MM.1S (cell line): ENCODE data around the gene SSUH2.
A peak's percentile ranks its signal among the peaks of the same experiment; 100 is the strongest.

Source experiments
- DNase-seq: peaks from one replicate; pipeline ENCODE4 v3.0.0-alpha.2; 2015
- H2AFZ ChIP-seq: fragments of 300-600 bp; sonication (generic); 2 replicates; pipeline ENCODE4 v1.6.0; 2016; ENCODE audit warnings: antibody characterized with exemption, low read length
- H3F3A ChIP-seq: fragments of 300-600 bp; sonication (generic); 2 replicates; pipeline ENCODE4 v1.6.1; 2016; ENCODE audit warnings: mild to moderate bottlenecking, antibody characterized with exemption, low read length, moderate library complexity, mixed read lengths; ENCODE audit not compliant: insufficient read depth
- H3K27ac ChIP-seq: fragments of 300-600 bp; sonication (generic); 2 replicates; pipeline ENCODE4 v1.5.1; 2016; ENCODE audit warnings: mild to moderate bottlenecking, low read length
- H3K27me3 ChIP-seq: fragments of 300-600 bp; sonication (generic); replicated peaks from 2 replicates; pipeline ENCODE4 v1.6.0; 2016; ENCODE audit warnings: low read length; ENCODE audit not compliant: insufficient read depth
- H3K36me3 ChIP-seq: fragments of 300-600 bp; sonication (generic); replicated peaks from 2 replicates; pipeline ENCODE4 v1.6.1; 2016; ENCODE audit warnings: mild to moderate bottlenecking, low read length, mixed read lengths; ENCODE audit not compliant: insufficient read depth
- H3K4me1 ChIP-seq: fragments of 300-600 bp; sonication (generic); 2 replicates; pipeline ENCODE4 v1.6.1; 2016; ENCODE audit warnings: low read length, mixed read lengths
- H3K4me2 ChIP-seq: fragments of 300-600 bp; sonication (generic); 2 replicates; pipeline ENCODE4 v1.6.0; 2016; ENCODE audit warnings: low read depth, low read length
- H3K4me3 ChIP-seq: fragments of 300-600 bp; sonication (generic); 2 replicates; pipeline ENCODE4 v1.5.1; 2016; ENCODE audit warnings: low read length, mixed read lengths
- H3K79me2 ChIP-seq: fragments of 300-600 bp; sonication (generic); 2 replicates; pipeline ENCODE4 v1.6.1; 2016; ENCODE audit warnings: mixed run types, low read length, mixed read lengths
- H3K9ac ChIP-seq: fragments of 300-600 bp; sonication (generic); 2 replicates; pipeline ENCODE4 v1.6.1; 2016; ENCODE audit warnings: low read length, mixed read lengths
- H3K9me2 ChIP-seq: fragments of 300-600 bp; sonication (generic); replicated peaks from 2 replicates; pipeline ENCODE4 v1.6.1; 2016; ENCODE audit warnings: mild to moderate bottlenecking, low read length, mixed read lengths; ENCODE audit not compliant: insufficient read depth
- H3K9me3 ChIP-seq: fragments of 300-600 bp; sonication (generic); replicated peaks from 2 replicates; pipeline ENCODE4 v1.6.1; 2016; ENCODE audit warnings: mild to moderate bottlenecking, low read length, mixed read lengths; ENCODE audit not compliant: insufficient read depth
- H4K20me1 ChIP-seq: fragments of 300-600 bp; sonication (generic); 2 replicates; pipeline ENCODE4 v1.6.1; 2016; ENCODE audit warnings: mild to moderate bottlenecking, low read length, moderate library complexity, mixed read lengths; ENCODE audit not compliant: insufficient read depth
- EZH2 ChIP-seq: fragments of 300-600 bp; sonication (generic); optimal IDR thresholded peaks from 2 replicates; pipeline ENCODE3; 2017; ENCODE audit warnings: low read depth, mild to moderate bottlenecking, antibody characterized with exemption, low read length, mixed read lengths
- EZH2phosphoT487 ChIP-seq: fragments of 300-600 bp; sonication (generic); IDR thresholded peaks from 2 replicates; pipeline ENCODE4 v1.6.1; 2018; ENCODE audit warnings: antibody characterized with exemption, low read length
- TF ChIP-seq, protein P1 (sequence below): fragments of 300-600 bp; sonication (generic); IDR thresholded peaks from 2 replicates; pipeline ENCODE4 v1.5.1; 2016; ENCODE audit warnings: antibody characterized with exemption, low read length, mixed read lengths

The SSUH2 gene

DNA sequence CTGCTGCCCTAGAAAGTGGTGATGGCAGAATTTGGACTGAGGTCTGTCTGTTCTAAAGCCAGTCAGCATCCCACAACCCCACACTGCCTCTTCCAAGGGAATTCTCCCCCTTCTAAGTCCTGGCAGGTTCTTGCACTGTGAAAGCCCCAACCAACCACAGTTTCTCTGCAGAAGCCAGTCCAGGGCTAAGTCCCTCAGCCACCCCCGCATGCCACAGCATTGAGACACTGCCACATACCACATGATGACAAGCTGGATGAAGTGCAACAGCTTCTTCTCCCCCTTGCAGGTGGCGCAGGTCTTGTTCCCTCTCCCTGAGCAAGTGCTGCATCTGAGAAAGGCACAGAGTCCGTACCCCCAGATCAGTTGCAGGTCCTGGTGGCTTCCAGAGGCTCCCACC, 18.6 kb downstream of the SSUH2 start:
- Histone ChIP-seq H3K27ac (no peak overlapping the region), H3K9me3 (no peaks in the 10 kb centered on the region), H3K9me2 (no peaks in the 10 kb centered on the region), H3F3A (no peaks in the 10 kb centered on the region), H3K9ac (no peak overlapping the region), H3K36me3 (no peaks in the 10 kb centered on the region), H3K79me2 (no peaks in the 10 kb centered on the region), H3K4me1 (no peaks in the 10 kb centered on the region), H3K27me3 (no peaks in the 10 kb centered on the region), H3K4me3 (no peak overlapping the region), H2AFZ (no peak overlapping the region), H3K4me2 (no peak overlapping the region), H4K20me1 (no peaks in the 10 kb centered on the region)
- DNase-seq = no peak
- TF ChIP-seq EZH2phosphoT487 = no peak
- no peak for TF ChIP-seq EZH2
- TF ChIP-seq, protein P1, sequence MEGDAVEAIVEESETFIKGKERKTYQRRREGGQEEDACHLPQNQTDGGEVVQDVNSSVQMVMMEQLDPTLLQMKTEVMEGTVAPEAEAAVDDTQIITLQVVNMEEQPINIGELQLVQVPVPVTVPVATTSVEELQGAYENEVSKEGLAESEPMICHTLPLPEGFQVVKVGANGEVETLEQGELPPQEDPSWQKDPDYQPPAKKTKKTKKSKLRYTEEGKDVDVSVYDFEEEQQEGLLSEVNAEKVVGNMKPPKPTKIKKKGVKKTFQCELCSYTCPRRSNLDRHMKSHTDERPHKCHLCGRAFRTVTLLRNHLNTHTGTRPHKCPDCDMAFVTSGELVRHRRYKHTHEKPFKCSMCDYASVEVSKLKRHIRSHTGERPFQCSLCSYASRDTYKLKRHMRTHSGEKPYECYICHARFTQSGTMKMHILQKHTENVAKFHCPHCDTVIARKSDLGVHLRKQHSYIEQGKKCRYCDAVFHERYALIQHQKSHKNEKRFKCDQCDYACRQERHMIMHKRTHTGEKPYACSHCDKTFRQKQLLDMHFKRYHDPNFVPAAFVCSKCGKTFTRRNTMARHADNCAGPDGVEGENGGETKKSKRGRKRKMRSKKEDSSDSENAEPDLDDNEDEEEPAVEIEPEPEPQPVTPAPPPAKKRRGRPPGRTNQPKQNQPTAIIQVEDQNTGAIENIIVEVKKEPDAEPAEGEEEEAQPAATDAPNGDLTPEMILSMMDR = no peak

DNA sequence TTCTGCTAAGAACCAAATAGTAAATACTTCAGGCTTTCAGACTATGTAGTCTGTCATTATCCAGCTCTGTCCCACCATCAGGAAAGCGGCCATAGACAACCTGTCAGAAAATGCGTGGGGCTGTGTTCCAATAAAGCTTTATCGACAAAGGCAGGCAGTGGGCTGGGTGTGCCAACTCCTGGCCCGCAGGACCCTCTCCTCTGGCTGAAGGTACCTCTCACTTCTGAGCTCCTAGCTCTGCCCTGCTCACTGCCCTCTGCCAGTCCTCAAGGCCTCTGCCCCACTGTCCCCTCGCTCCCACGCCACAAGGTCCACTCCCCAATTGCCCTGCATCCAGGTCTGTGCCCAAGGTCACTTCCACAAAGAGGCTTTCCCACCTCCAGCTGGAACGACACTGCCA, 20.0 kb downstream of the SSUH2 start:
- Histone ChIP-seq H3K4me3 (no peak overlapping the region), H3K9me3 (no peaks in the 10 kb centered on the region), H3K9me2 (no peaks in the 10 kb centered on the region), H3K27me3 (no peaks in the 10 kb centered on the region), H2AFZ (no peak overlapping the region), H3K27ac (no peak overlapping the region), H3K36me3 (no peaks in the 10 kb centered on the region), H3K4me1 (no peaks in the 10 kb centered on the region), H3K79me2 (no peaks in the 10 kb centered on the region), H3K4me2 (no peak overlapping the region), H3F3A (no peaks in the 10 kb centered on the region), H3K9ac (no peak overlapping the region), H4K20me1 (no peaks in the 10 kb centered on the region)
- no peak for DNase-seq
- TF ChIP-seq EZH2phosphoT487 = no peak
- TF ChIP-seq EZH2 = no peak
- TF ChIP-seq, protein P1 = no peak

DNA sequence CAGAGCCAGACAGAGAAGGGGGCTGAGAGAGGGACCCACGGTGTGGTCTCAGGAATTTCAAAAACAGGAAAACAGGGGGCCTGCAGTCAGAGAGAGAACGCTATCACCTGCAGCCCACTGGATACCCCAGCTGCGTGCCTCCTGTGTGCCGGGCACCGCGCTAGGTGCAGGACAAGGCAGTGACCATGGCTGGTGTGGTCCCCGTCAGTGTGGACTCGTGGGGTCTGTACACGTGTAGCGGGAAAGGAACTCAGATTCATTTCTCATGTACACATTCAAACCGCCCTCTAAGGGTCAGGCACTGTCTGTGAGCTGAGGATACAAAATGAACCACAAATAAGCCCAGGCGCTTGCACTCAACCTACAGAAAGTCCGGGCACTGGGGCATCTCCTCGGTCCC, 20.9 kb downstream of the SSUH2 start:
- H3K4me2 ChIP-seq = peak overlapping the region; percentile 54; the same call in 1 of the 2 replicates
- no peaks in the 10 kb centered on the region for H3K79me2 ChIP-seq
- H4K20me1 ChIP-seq = no peaks in the 10 kb centered on the region
- TF ChIP-seq, protein P1 = no peak
- no peak for TF ChIP-seq EZH2
- TF ChIP-seq EZH2phosphoT487 = no peak
- H3K4me3 ChIP-seq = no peak overlapping the region
- H3K36me3 ChIP-seq = no peaks in the 10 kb centered on the region
- H3F3A ChIP-seq = no peaks in the 10 kb centered on the region
- H3K9ac ChIP-seq = no peak overlapping the region
- H3K27me3 ChIP-seq = no peaks in the 10 kb centered on the region
- no peak overlapping the region for H3K27ac ChIP-seq
- no peaks in the 10 kb centered on the region for H3K9me2 ChIP-seq
- no peaks in the 10 kb centered on the region for H3K9me3 ChIP-seq
- DNase-seq = no peak
- peak overlapping the region; percentile 85 for H2AFZ ChIP-seq
- no peaks in the 10 kb centered on the region for H3K4me1 ChIP-seq
